Mesothelial cell of epicardium (in vitro differentiated cells): Measurements from ENCODE around the gene NHSL1. TPM values are rescaled to one million over a fixed set of nuclear protein-coding genes. Genes with fewer than 3 reads are reported as not detected.
A peak's percentile ranks its signal among the peaks of the same experiment; 100 is the strongest.

Source experiments
- DNase-seq, 2 experiments: peaks; one replicate each; pipeline ENCODE4 v3.0.0; 2021; ENCODE audit warnings: low spot score in 2 of 2; ENCODE audit not compliant: unreplicated experiment in 2 of 2
- H3K27ac Mint-ChIP-seq: 2 replicates; pipeline ENCODE4 v1.8.0; 2021; ENCODE audit warnings: mixed read lengths
- H3K27me3 Mint-ChIP-seq: 2 replicates; pipeline ENCODE4 v1.8.0; 2021; ENCODE audit warnings: low read depth, mixed read lengths
- H3K36me3 Mint-ChIP-seq: 2 replicates; pipeline ENCODE4 v1.8.0; 2021; ENCODE audit warnings: mixed read lengths
- H3K4me1 Mint-ChIP-seq: 2 replicates; pipeline ENCODE4 v1.8.0; 2021; ENCODE audit warnings: mixed read lengths
- H3K4me3 Mint-ChIP-seq: 2 replicates; pipeline ENCODE4 v1.8.0; 2021; ENCODE audit warnings: mild to moderate bottlenecking, moderate library complexity, mixed read lengths
- H3K9me3 Mint-ChIP-seq: 2 replicates; pipeline ENCODE4 v1.8.0; 2021; ENCODE audit warnings: mixed read lengths
- total RNA-seq: library from RNA; stranded (reverse); gene quantifications from 3 replicates; pipeline ENCODE4 v1.2.1, GENCODE V29; 2021
- TF ChIP-seq, protein P1 (sequence below): fragments of 200-600 bp; sonication (generic); IDR thresholded peaks from one replicate; pipeline ENCODE4 v1.5.0; 2021; ENCODE audit warnings: antibody characterized with exemption; ENCODE audit not compliant: unreplicated experiment

The NHSL1 gene
- total RNA-seq, 1 donor from 2014 or later, result 68.0 TPM

DNA sequence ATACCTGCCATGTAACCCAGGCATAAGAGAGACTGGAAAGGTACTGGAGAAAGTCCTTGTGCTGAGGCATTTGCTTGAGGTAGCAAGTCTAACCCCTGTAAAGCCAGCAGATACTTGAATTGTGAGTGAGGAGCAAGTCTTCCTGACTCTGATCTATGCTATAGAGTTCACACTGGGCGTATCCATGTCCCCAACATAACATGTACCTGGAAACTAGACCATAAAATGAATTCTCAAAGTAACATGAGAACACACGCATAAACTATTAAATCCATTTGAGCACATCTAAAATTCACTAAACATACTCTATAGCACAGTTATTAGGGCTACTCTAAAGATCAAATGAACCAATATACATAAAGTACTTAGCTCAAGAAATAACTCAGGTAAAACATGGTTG lies 2.0 kb downstream of the NHSL1 start:
- peak overlapping the region; percentile 43 for H3K4me3 Mint-ChIP-seq
- no peak for DNase-seq
- H3K27me3 Mint-ChIP-seq, result no peaks in the 10 kb centered on the region
- peaks cover 70% of the 10 kb centered on the region for H3K4me1 Mint-ChIP-seq
- peak overlapping the region; percentile 91 for H3K27ac Mint-ChIP-seq
- peaks cover 10% of the 10 kb centered on the region for H3K36me3 Mint-ChIP-seq
- TF ChIP-seq, protein P1, sequence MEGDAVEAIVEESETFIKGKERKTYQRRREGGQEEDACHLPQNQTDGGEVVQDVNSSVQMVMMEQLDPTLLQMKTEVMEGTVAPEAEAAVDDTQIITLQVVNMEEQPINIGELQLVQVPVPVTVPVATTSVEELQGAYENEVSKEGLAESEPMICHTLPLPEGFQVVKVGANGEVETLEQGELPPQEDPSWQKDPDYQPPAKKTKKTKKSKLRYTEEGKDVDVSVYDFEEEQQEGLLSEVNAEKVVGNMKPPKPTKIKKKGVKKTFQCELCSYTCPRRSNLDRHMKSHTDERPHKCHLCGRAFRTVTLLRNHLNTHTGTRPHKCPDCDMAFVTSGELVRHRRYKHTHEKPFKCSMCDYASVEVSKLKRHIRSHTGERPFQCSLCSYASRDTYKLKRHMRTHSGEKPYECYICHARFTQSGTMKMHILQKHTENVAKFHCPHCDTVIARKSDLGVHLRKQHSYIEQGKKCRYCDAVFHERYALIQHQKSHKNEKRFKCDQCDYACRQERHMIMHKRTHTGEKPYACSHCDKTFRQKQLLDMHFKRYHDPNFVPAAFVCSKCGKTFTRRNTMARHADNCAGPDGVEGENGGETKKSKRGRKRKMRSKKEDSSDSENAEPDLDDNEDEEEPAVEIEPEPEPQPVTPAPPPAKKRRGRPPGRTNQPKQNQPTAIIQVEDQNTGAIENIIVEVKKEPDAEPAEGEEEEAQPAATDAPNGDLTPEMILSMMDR, result no peak
- no peaks in the 10 kb centered on the region for H3K9me3 Mint-ChIP-seq

DNA sequence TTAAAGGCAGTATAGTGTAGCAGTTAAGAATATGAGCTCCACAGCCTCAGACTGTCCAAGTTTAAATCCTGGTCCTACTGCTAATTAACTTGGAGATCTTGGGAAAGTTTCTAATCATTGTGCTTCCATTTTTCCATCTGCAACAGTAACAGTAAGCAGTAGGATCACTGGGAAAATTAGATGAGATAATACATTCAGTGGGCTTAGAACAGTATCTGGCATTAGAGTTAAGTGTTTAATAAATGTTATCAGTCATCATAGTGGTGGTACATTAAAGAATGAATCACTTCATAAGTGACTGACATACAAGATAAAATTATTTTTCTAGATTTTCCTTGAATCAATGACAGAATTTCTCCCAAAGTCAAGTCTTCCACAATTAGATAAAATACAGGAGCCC lies 5.0 kb downstream of the NHSL1 start:
- H3K27me3 Mint-ChIP-seq, result no peaks in the 10 kb centered on the region
- no peak for DNase-seq
- peaks cover 8% of the 10 kb centered on the region for H3K36me3 Mint-ChIP-seq
- TF ChIP-seq, protein P1, result no peak
- H3K27ac Mint-ChIP-seq, result peak overlapping the region; percentile 95
- no peaks in the 10 kb centered on the region for H3K9me3 Mint-ChIP-seq
- H3K4me1 Mint-ChIP-seq, result peaks cover 74% of the 10 kb centered on the region
- no peak overlapping the region for H3K4me3 Mint-ChIP-seq

DNA sequence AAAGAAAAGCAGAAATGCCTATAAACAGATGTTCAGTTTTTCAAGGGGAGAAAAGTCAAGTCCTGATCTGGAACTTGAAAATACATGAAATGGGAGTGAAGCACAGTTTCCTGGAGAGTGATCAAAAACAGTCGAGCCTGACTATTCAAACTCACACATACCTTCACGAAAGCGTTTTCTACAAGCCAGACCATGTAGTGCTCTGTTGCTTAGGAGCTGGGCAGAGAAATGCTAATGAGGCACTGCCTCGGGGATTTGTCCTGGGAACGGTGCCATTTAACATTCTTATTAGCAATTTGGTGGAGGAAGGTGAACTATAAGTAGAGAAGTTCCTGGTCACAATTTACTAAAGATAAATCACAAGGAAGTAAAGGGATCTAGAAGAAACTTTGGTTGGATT lies 5.9 kb downstream of the NHSL1 start:
- H3K4me3 Mint-ChIP-seq, result no peak overlapping the region
- H3K27me3 Mint-ChIP-seq, result no peaks in the 10 kb centered on the region
- peaks cover 14% of the 10 kb centered on the region for H3K36me3 Mint-ChIP-seq
- H3K4me1 Mint-ChIP-seq, result peaks cover 67% of the 10 kb centered on the region
- TF ChIP-seq, protein P1, result no peak
- peak overlapping the region; percentile 95 for H3K27ac Mint-ChIP-seq
- DNase-seq, result peak in 1 of 2 experiments; percentile 57
- H3K9me3 Mint-ChIP-seq, result no peaks in the 10 kb centered on the region

DNA sequence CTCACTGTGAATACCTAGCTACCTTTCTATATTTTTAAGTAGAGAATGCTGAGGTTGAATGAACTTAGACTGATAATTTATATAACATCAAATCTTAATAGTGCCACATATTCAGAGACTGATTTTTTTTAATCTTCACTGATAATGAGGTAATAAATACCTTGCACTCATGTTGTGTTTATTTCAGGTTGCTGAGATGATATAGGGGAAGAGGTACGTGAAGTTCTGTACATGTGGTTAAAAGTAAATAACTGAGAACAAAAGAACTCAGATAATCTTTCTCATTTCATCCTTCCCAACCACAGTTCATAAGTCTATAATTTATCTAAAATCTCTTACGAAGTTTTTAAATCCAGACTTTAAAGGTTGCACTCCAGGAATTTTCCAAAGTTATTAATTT lies 6.4 kb downstream of the NHSL1 start:
- Mint-ChIP-seq H3K4me1 (peaks cover 62% of the 10 kb centered on the region), H3K27me3 (no peaks in the 10 kb centered on the region), H3K4me3 (no peak overlapping the region), H3K27ac (peak overlapping the region; percentile 95), H3K9me3 (no peaks in the 10 kb centered on the region), H3K36me3 (peaks cover 14% of the 10 kb centered on the region)
- DNase-seq, result no peak
- TF ChIP-seq, protein P1, result no peak

DNA sequence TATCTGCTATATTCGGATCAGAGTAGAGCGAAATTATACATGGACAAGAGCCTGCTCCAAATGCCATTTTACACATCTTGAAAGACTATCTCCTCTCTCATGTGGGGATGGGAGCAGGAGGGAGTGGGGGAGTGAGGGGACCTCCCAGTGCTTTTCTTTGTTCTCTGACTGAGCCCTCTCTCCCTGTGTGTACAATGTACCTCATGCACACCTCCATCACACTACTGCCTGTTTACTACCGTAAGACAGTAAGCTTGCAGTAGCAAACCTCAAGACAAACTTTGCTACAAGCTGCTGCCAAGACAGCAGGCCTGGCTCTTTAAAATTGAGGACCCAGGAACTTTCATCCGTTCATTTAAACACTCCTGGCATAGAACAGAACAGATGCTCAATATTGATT lies 7.2 kb downstream of the NHSL1 start:
- peak overlapping the region; percentile 95 for H3K27ac Mint-ChIP-seq
- DNase-seq, result no peak
- H3K4me3 Mint-ChIP-seq, result no peak overlapping the region
- no peaks in the 10 kb centered on the region for H3K27me3 Mint-ChIP-seq
- no peaks in the 10 kb centered on the region for H3K9me3 Mint-ChIP-seq
- H3K4me1 Mint-ChIP-seq, result peaks cover 57% of the 10 kb centered on the region
- peaks cover 14% of the 10 kb centered on the region for H3K36me3 Mint-ChIP-seq
- TF ChIP-seq, protein P1, result no peak

DNA sequence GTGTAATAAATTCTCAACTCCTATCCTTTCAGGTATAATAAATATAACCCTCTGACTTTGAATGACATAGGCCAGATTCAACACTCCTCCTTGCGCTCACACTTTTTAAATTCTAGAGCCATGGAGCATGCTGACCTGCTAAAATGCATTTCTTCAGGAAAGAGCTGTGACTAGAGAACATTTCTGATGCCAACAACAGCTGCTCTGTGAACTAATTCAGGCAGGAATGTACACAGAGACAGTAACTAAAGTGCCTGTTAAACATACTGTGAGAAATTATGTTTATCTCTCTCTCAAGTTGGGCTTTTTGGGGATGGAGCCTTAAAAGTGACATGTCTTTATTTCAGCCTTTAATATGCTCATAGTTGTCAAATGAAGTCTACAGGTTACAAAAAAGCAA lies 8.3 kb downstream of the NHSL1 start:
- TF ChIP-seq, protein P1, result no peak
- peaks cover 14% of the 10 kb centered on the region for H3K36me3 Mint-ChIP-seq
- H3K4me1 Mint-ChIP-seq, result peaks cover 61% of the 10 kb centered on the region
- no peak overlapping the region for H3K4me3 Mint-ChIP-seq
- peak overlapping the region; percentile 95 for H3K27ac Mint-ChIP-seq
- no peaks in the 10 kb centered on the region for H3K9me3 Mint-ChIP-seq
- H3K27me3 Mint-ChIP-seq, result no peaks in the 10 kb centered on the region
- no peak for DNase-seq
